Tibial artery (tissue), 4 donors: ENCODE measurements around the gene PCK2.

ENCODE experiments used
- DNase-seq, 2 donors: peaks; one replicate each; pipeline ENCODE4 v3.0.0-alpha.2; 2019
- H3K27ac ChIP-seq, 2 donors: fragments of 200-600 bp; sonication (generic) in 1 of 2; 1 replicate in 1 of 2; 2 replicates in 1 of 2; pipeline ENCODE4 v1.5.1; 2018 to 2019; ENCODE audit warnings: mild to moderate bottlenecking in 1 of 2
- H3K27me3 ChIP-seq, 2 donors: fragments of 200-600 bp; sonication (generic) in 1 of 2; one replicate each; pipeline versions ENCODE4 v1.5.1 to v1.6.0; 2016 to 2019
- H3K36me3 ChIP-seq, 3 donors: fragments of 200-600 bp; sonication (generic) in 2 of 3; one replicate each; pipeline ENCODE4 v1.5.1; 2016 to 2019; ENCODE audit warnings: mild to moderate bottlenecking in 2 of 3
- H3K4me1 ChIP-seq, 4 donors: fragments of 200-600 bp; sonication (generic) in 2 of 4; 1 replicate in 3 of 4; 2 replicates in 1 of 4; pipeline ENCODE4 v1.5.1; 2016 to 2019
- H3K4me3 ChIP-seq, 2 donors: fragments of 200-600 bp; sonication (generic) in 1 of 2; 1 replicate in 1 of 2; 2 replicates in 1 of 2; pipeline ENCODE4 v1.5.1; 2018 to 2019; ENCODE audit warnings: mild to moderate bottlenecking in 2 of 2
- H3K9me3 ChIP-seq, 3 donors: fragments of 200-600 bp; sonication (generic) in 1 of 3; one replicate each; pipeline ENCODE4 v1.5.1; 2016 to 2019
- intact Hi-C: fragments of 100-400 bp; cut with DNase I; formaldehyde crosslinking; loops from one replicate; pipeline ENCODE4 v1.15.0; 2023; ENCODE audit warnings: low total_unique reads
- TF ChIP-seq, protein P1 (sequence below), 2 experiments: fragments of 200-600 bp in 1 of 2; fragments of 450-650 bp in 1 of 2; IDR thresholded peaks; one replicate each; pipeline ENCODE4 v1.5.1; 2017 to 2019; ENCODE audit warnings: antibody characterized with exemption in 2 of 2, mild to moderate bottlenecking in 1 of 2, moderate library complexity in 1 of 2

Gene PCK2

DNA sequence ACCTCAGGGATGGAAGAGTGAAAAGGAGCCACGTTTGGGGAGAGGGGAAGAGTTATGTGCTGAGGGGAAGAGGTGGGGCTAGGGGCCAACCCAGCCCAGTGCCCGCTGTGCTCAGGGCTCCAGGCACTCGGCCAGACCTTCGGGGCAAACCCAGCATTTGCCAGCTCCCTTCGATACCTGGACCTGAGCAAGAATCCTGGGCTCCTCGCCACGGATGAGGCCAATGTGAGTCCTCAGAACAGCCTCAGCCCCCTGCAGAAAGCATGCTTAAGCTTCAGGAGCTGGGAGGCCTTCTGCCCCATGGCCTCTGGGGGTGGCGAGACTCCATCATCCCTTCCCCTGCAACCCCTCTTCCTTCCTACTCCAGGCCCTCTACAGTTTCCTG lies 37.3 kb upstream of the PCK2 start:
- H3K4me1 ChIP-seq, result peaks cover 0 to 12% (median 9%) of the 10 kb centered on the region in 4 donors
- no peak overlapping the region for H3K27ac ChIP-seq
- H3K9me3 ChIP-seq, result no peaks in the 10 kb centered on the region
- intact Hi-C loops, result loop anchor here (5.0 kb wide), 3 partner anchors 36 to 96 kb away; partner anchors contain the start of gene PCK2
- no peak overlapping the region for H3K4me3 ChIP-seq
- peaks cover 0 to 38% of the 10 kb centered on the region in 2 donors for H3K27me3 ChIP-seq
- TF ChIP-seq, protein P1, sequence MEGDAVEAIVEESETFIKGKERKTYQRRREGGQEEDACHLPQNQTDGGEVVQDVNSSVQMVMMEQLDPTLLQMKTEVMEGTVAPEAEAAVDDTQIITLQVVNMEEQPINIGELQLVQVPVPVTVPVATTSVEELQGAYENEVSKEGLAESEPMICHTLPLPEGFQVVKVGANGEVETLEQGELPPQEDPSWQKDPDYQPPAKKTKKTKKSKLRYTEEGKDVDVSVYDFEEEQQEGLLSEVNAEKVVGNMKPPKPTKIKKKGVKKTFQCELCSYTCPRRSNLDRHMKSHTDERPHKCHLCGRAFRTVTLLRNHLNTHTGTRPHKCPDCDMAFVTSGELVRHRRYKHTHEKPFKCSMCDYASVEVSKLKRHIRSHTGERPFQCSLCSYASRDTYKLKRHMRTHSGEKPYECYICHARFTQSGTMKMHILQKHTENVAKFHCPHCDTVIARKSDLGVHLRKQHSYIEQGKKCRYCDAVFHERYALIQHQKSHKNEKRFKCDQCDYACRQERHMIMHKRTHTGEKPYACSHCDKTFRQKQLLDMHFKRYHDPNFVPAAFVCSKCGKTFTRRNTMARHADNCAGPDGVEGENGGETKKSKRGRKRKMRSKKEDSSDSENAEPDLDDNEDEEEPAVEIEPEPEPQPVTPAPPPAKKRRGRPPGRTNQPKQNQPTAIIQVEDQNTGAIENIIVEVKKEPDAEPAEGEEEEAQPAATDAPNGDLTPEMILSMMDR (IDR thresholded peaks at IDR 0.05), result no peak
- no peaks in the 10 kb centered on the region for H3K36me3 ChIP-seq
- peak in 1 of 2 donors; percentile 59 for DNase-seq

DNA sequence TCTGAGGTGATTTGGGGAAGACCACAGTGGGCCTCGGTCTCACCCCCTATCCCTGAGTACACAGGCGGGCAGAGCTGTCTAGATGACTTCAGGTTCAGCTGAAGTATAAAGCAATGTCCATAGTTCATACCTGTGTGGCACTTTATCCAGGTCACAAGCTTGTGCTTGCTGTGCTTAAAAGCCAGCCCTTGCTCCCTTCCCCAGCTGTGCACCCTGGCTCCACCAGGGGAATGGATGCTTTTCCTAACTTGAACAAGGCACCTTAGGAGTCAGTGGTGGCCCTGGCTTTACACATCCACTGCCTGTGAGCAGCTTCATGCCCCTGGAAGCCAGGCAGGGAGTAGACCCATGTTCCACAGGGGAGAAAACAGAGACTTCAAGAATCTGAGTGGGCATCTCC lies 36.8 kb upstream of the PCK2 start:
- no peak overlapping the region for H3K27ac ChIP-seq
- DNase-seq, result no peak
- no peak overlapping the region for H3K4me3 ChIP-seq
- H3K9me3 ChIP-seq, result no peaks in the 10 kb centered on the region
- intact Hi-C loops, result loop anchor here (5.0 kb wide), 3 partner anchors 35 to 95 kb away; partner anchors contain the start of gene PCK2
- peaks cover 0 to 38% of the 10 kb centered on the region in 2 donors for H3K27me3 ChIP-seq
- TF ChIP-seq, protein P1 (IDR thresholded peaks at IDR 0.05), result no peak
- peaks cover 0 to 7% (median 5%) of the 10 kb centered on the region in 4 donors for H3K4me1 ChIP-seq
- H3K36me3 ChIP-seq, result no peaks in the 10 kb centered on the region

DNA sequence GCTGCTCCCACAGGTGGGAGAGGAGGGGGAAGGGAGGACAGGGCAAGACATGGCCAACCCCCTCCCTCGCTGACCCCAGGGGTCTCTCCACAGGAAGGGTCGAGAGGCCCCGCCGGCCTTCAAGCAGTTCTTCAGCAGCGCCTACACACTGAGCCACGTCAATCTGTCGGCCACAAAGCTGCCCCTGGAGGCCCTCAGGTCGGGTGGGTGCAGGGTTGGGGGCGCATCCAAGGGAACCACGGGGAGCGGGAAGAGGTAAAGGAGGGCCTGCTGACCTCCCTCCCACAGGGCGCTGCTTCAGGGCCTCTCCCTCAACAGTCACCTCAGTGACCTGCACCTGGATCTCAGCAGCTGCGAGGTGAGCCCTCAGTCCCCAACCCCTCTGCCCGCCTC lies 36.2 kb upstream of the PCK2 start:
- H3K4me1 ChIP-seq, result peaks cover 0 to 1% (median 0%) of the 10 kb centered on the region in 4 donors
- no peak for DNase-seq
- H3K36me3 ChIP-seq, result no peaks in the 10 kb centered on the region
- peaks cover 0 to 38% of the 10 kb centered on the region in 2 donors for H3K27me3 ChIP-seq
- intact Hi-C loops, result loop anchor here (5.0 kb wide), 3 partner anchors 34 to 94 kb away; partner anchors contain the start of gene PCK2
- no peak overlapping the region for H3K4me3 ChIP-seq
- H3K9me3 ChIP-seq, result no peaks in the 10 kb centered on the region
- no peak overlapping the region for H3K27ac ChIP-seq
- TF ChIP-seq, protein P1 (IDR thresholded peaks at IDR 0.05), result no peak

DNA sequence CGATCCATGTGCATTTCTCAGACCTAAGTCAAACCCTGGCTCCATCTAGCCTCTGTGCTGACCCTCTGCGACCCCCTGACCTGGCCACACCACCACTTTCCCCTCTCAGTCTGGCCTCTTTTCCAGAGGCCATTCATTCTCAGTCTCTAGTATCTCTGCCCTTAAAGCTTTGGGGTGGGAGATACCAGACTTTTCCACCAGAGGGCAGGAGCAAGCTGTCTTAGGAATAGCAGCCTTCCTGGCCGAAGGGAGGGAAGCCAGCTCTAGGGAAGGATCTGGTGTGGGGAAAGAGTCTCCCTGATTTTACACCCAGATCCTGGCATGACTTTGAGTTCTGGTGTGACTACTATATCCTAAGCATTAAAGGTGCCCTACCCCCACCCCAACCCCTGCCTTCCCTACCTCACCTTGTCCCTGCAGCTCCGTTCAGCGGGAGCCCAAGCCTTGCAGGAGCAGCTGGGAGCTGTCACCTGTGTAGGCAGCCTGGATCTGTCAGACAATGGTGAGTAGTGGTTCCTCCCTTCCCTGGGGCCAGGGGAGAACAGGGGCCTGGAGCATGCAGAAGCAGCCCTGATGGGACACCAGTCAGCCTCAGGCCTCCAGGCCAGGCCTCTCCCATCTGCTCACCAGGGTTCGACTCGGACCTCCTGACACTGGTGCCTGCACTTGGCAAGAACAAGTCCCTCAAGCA lies 35.7 kb upstream of the PCK2 start:
- Histone ChIP-seq H3K36me3 (no peaks in the 10 kb centered on the region), H3K4me1 (no peaks in the 10 kb centered on the region), H3K27me3 (peaks cover 0 to 37% of the 10 kb centered on the region in 2 donors), H3K27ac (no peak overlapping the region), H3K4me3 (no peak overlapping the region), H3K9me3 (no peaks in the 10 kb centered on the region)
- peak; percentile 80 to 93 for DNase-seq
- TF ChIP-seq, protein P1 (IDR thresholded peaks at IDR 0.05), result peak; percentile 92 to 94
- intact Hi-C loops, result loop anchor here (5.0 kb wide), 3 partner anchors 34 to 94 kb away; partner anchors contain the start of gene PCK2

DNA sequence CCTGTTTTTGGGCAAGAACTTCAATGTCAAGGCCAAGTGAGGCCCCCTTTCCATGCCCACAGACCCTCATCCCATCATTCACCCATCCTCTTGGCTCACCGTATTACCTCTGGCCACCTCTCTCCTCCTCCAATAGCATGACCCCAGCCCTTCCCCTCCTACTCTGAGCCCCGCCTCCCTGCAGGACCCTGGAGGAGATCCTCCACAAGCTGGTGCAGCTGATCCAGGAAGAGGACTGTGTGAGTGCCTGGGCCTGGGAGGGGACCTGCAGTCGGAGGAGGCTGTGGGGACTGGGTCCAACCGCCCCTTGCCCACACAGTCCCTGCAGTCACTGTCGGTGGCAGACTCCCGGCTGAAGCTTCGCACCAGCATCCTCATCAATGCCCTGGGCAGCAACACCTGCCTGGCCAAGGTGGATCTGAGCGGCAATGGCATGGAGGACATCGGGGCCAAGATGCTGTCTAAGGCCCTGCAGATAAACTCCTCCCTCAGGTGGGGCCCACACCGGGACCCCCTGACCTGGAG lies 35.1 kb upstream of the PCK2 start:
- TF ChIP-seq, protein P1 (IDR thresholded peaks at IDR 0.05), result no peak
- Histone ChIP-seq H3K27ac (no peak overlapping the region), H3K4me3 (no peak overlapping the region), H3K9me3 (no peaks in the 10 kb centered on the region), H3K4me1 (no peaks in the 10 kb centered on the region), H3K36me3 (no peaks in the 10 kb centered on the region), H3K27me3 (peaks cover 0 to 33% of the 10 kb centered on the region in 2 donors)
- no peak for DNase-seq
- intact Hi-C loops, result loop anchor here (5.0 kb wide), 3 partner anchors 33 to 93 kb away; partner anchors contain the start of gene PCK2
